HepG2 (cell line): ENCODE measurements around the gene SDHAF1. TPM values are rescaled to one million over a fixed set of nuclear protein-coding genes. Genes with fewer than 3 reads are reported as not detected.

Experiments
- CTCF ChIP-seq: sonication (generic); formaldehyde crosslinking; IDR thresholded peaks from 2 replicates; pipeline ENCODE4 v1.5.0; 2020; ENCODE audit warnings: mild to moderate bottlenecking, missing genetic modification reagents, moderate library complexity
- ELF3 ChIP-seq: IDR thresholded peaks from 2 replicates; pipeline ENCODE4 v1.6.1; 2016; ENCODE audit warnings: missing genetic modification reagents, missing compliant biosample characterization
- FOXK2 ChIP-seq: fragments of 450-650 bp; IDR thresholded peaks from 2 replicates; pipeline ENCODE4 v1.6.1; 2016
- MATR3 ChIP-seq: sonication (generic); formaldehyde crosslinking; IDR thresholded peaks from 2 replicates; pipeline ENCODE4 v1.4.0; 2020; ENCODE audit warnings: missing genetic modification reagents
- NCOA2 ChIP-seq: sonication (generic); formaldehyde crosslinking; IDR thresholded peaks from 2 replicates; pipeline ENCODE4 v1.8.0; 2022; ENCODE audit warnings: inconsistent platforms
- NR1H2 ChIP-seq: sonication (generic); formaldehyde crosslinking; IDR thresholded peaks from 2 replicates; pipeline ENCODE4 v1.8.1; 2022; ENCODE audit warnings: low read depth, missing genetic modification reagents, borderline replicate concordance
- SALL2 ChIP-seq: sonication (generic); formaldehyde crosslinking; IDR thresholded peaks from 2 replicates; pipeline ENCODE4 v1.8.1; 2023; ENCODE audit warnings: mild to moderate bottlenecking, missing genetic modification reagents, inconsistent platforms
- ZBTB7A ChIP-seq: sonication (generic); formaldehyde crosslinking; IDR thresholded peaks from 2 replicates; pipeline ENCODE4 v1.8.0; 2022; ENCODE audit warnings: mild to moderate bottlenecking, missing genetic modification reagents
- ZKSCAN5 ChIP-seq: sonication (generic); formaldehyde crosslinking; IDR thresholded peaks from 2 replicates; pipeline ENCODE4 v1.5.1; 2020; ENCODE audit warnings: mild to moderate bottlenecking, missing genetic modification reagents
- ZNF232 ChIP-seq: sonication (generic); formaldehyde crosslinking; IDR thresholded peaks from 2 replicates; pipeline ENCODE4 v1.4.0; 2020; ENCODE audit warnings: missing genetic modification reagents, borderline replicate concordance
- ZNF281 ChIP-seq: sonication (generic); formaldehyde crosslinking; IDR thresholded peaks from 2 replicates; pipeline ENCODE4 v1.4.0; 2020; ENCODE audit warnings: missing genetic modification reagents, borderline replicate concordance
- ZNF468 ChIP-seq: sonication (generic); formaldehyde crosslinking; IDR thresholded peaks from 2 replicates; pipeline ENCODE4 v1.8.0; 2022; ENCODE audit warnings: mild to moderate bottlenecking, moderate library complexity, missing genetic modification reagents
- ZNF557 ChIP-seq: sonication (generic); formaldehyde crosslinking; IDR thresholded peaks from 2 replicates; pipeline ENCODE4 v1.4.0; 2020; ENCODE audit warnings: missing genetic modification reagents
- ZNF589 ChIP-seq: sonication (generic); formaldehyde crosslinking; conservative IDR thresholded peaks from 2 replicates; pipeline ENCODE4 v1.8.0; 2022; ENCODE audit warnings: mild to moderate bottlenecking, moderate library complexity, missing genetic modification reagents
- ZNF629 ChIP-seq: sonication (generic); formaldehyde crosslinking; conservative IDR thresholded peaks from 2 replicates; pipeline ENCODE4 v1.5.0; 2020; ENCODE audit warnings: missing genetic modification reagents
- ZNF703 ChIP-seq: sonication (generic); formaldehyde crosslinking; IDR thresholded peaks from 2 replicates; pipeline ENCODE4 v1.5.1; 2020; ENCODE audit warnings: missing genetic modification reagents, mild to moderate bottlenecking, moderate library complexity, borderline replicate concordance
- ZNF850 ChIP-seq: sonication (generic); formaldehyde crosslinking; conservative IDR thresholded peaks from 2 replicates; pipeline ENCODE4 v1.9.0; 2021; ENCODE audit warnings: mild to moderate bottlenecking, missing genetic modification reagents
- ZSCAN25 ChIP-seq: sonication (generic); formaldehyde crosslinking; IDR thresholded peaks from 2 replicates; pipeline ENCODE4 v1.8.0; 2022; ENCODE audit warnings: mild to moderate bottlenecking, missing genetic modification reagents
- polyA plus RNA-seq, 8 experiments: library from polyadenylated mRNA; depleted of rRNA in 3 of 8; stranded (reverse) in 7 of 8; unstranded in 1 of 8; fragments of >200 nt; fragmentation: Illumina TruSeq in 4 of 8; extraction: Trizol in 4 of 8; gene quantifications; 2 replicates each; pipeline versions ENCODE4 v1.2.1 to v1.2.3, GENCODE V29; 2011 to 2016; ENCODE audit warnings: low read depth in 4 of 8, missing spikeins in 1 of 8, mixed read lengths in 1 of 8; ENCODE audit not compliant: insufficient read depth in 1 of 8
- total RNA-seq, 5 experiments: library from RNA; depleted of rRNA; stranded (reverse); fragments of >200 nt; fragmentation: Illumina TruSeq; extraction: Trizol; gene quantifications; 2 replicates each; pipeline ENCODE4 v1.2.3, GENCODE V29; 2016; ENCODE audit warnings: low read depth in 1 of 5
- TF ChIP-seq, protein P1 (sequence below): sonication (generic); formaldehyde crosslinking; IDR thresholded peaks from 2 replicates; pipeline ENCODE4 v1.4.0; 2020; ENCODE audit warnings: mild to moderate bottlenecking, missing genetic modification reagents
- TF ChIP-seq, protein P2 (sequence below): sonication (generic); formaldehyde crosslinking; IDR thresholded peaks from 2 replicates; pipeline ENCODE4 v1.4.0; 2020; ENCODE audit warnings: missing genetic modification reagents

Gene SDHAF1
- total and polyA plus RNA-seq, 2 of the 13 experiments (the other 11 are each of a cell fraction or from before 2014, with no cell fraction given) = 17.8 to 22.8 TPM

GRCh38 chr19:35995048-35995993 is at the start of gene SDHAF1 (continued):
- no peak for TF ChIP-seq ZNF468 (CRISPR knock-in tag)
- TF ChIP-seq, protein P1, sequence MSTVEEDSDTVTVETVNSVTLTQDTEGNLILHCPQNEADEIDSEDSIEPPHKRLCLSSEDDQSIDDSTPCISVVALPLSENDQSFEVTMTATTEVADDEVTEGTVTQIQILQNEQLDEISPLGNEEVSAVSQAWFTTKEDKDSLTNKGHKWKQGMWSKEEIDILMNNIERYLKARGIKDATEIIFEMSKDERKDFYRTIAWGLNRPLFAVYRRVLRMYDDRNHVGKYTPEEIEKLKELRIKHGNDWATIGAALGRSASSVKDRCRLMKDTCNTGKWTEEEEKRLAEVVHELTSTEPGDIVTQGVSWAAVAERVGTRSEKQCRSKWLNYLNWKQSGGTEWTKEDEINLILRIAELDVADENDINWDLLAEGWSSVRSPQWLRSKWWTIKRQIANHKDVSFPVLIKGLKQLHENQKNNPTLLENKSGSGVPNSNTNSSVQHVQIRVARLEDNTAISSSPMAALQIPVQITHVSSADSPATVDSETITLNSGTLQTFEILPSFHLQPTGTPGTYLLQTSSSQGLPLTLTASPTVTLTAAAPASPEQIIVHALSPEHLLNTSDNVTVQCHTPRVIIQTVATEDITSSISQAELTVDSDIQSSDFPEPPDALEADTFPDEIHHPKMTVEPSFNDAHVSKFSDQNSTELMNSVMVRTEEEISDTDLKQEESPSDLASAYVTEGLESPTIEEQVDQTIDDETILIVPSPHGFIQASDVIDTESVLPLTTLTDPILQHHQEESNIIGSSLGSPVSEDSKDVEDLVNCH (CRISPR knock-in tag) = no peak
- no peak for TF ChIP-seq ZNF850 (CRISPR knock-in tag)
- peak; percentile 84; the same call in 1 of the 2 replicates for TF ChIP-seq ZNF703 (CRISPR knock-in tag)
- peak; percentile 23; the same call in 1 of the 2 replicates for TF ChIP-seq ZKSCAN5 (CRISPR knock-in tag)
- peak; percentile 78 for TF ChIP-seq ELF3 (CRISPR knock-in tag)
- TF ChIP-seq, protein P2, sequence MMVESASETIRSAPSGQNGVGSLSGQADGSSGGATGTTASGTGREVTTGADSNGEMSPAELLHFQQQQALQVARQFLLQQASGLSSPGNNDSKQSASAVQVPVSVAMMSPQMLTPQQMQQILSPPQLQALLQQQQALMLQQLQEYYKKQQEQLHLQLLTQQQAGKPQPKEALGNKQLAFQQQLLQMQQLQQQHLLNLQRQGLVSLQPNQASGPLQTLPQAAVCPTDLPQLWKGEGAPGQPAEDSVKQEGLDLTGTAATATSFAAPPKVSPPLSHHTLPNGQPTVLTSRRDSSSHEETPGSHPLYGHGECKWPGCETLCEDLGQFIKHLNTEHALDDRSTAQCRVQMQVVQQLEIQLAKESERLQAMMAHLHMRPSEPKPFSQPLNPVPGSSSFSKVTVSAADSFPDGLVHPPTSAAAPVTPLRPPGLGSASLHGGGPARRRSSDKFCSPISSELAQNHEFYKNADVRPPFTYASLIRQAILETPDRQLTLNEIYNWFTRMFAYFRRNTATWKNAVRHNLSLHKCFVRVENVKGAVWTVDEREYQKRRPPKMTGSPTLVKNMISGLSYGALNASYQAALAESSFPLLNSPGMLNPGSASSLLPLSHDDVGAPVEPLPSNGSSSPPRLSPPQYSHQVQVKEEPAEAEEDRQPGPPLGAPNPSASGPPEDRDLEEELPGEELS = no peak
- 0 out of 2 replicates have a peak, but pooled peaks have one; percentile 56 for TF ChIP-seq ZNF589 (CRISPR knock-in tag)
- no peak for TF ChIP-seq SALL2 (CRISPR knock-in tag)
- no peak for TF ChIP-seq NCOA2
- TF ChIP-seq FOXK2 = no peak
- TF ChIP-seq CTCF (CRISPR knock-in tag) = peak; percentile 31
- no peak for TF ChIP-seq NR1H2 (CRISPR knock-in tag)
- TF ChIP-seq ZNF281 = 0 out of 2 replicates have a peak, but pooled peaks have one; percentile 10
- TF ChIP-seq ZSCAN25 = 0 out of 2 replicates have a peak, but pooled peaks have one; percentile 40
- no peak for TF ChIP-seq ZNF557 (CRISPR knock-in tag)
- TF ChIP-seq ZNF232 (CRISPR knock-in tag) = peak; percentile 42; the same call in 1 of the 2 replicates
- TF ChIP-seq ZNF629 = no peak
- no peak for TF ChIP-seq ZBTB7A (CRISPR knock-in tag)
- no peak for TF ChIP-seq MATR3 (CRISPR knock-in tag)
